ENCODE measurements around the gene ZNF692. TPM values are rescaled to one million over a fixed set of nuclear protein-coding genes. Genes with fewer than 3 reads are reported as not detected.
A peak's percentile ranks its signal among the peaks of the same experiment; 100 is the strongest.

The ZNF692 gene
- total and polyA plus RNA-seq, 2 of the 13 experiments (the other 11 are each of a cell fraction or from before 2014, with no cell fraction given): 27.3 to 45.8 TPM

- TF ChIP-seq, protein P1, sequence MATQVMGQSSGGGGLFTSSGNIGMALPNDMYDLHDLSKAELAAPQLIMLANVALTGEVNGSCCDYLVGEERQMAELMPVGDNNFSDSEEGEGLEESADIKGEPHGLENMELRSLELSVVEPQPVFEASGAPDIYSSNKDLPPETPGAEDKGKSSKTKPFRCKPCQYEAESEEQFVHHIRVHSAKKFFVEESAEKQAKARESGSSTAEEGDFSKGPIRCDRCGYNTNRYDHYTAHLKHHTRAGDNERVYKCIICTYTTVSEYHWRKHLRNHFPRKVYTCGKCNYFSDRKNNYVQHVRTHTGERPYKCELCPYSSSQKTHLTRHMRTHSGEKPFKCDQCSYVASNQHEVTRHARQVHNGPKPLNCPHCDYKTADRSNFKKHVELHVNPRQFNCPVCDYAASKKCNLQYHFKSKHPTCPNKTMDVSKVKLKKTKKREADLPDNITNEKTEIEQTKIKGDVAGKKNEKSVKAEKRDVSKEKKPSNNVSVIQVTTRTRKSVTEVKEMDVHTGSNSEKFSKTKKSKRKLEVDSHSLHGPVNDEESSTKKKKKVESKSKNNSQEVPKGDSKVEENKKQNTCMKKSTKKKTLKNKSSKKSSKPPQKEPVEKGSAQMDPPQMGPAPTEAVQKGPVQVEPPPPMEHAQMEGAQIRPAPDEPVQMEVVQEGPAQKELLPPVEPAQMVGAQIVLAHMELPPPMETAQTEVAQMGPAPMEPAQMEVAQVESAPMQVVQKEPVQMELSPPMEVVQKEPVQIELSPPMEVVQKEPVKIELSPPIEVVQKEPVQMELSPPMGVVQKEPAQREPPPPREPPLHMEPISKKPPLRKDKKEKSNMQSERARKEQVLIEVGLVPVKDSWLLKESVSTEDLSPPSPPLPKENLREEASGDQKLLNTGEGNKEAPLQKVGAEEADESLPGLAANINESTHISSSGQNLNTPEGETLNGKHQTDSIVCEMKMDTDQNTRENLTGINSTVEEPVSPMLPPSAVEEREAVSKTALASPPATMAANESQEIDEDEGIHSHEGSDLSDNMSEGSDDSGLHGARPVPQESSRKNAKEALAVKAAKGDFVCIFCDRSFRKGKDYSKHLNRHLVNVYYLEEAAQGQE (IDR thresholded peaks at IDR 0.05; ENCODE audit: borderline replicate concordance in 1 of 2, low read depth in 1 of 2, low read length in 2 of 2): peak in 1 of 2 experiments; percentile 57; a peak in 1 of 4 replicates
- TF ChIP-seq, protein P2, sequence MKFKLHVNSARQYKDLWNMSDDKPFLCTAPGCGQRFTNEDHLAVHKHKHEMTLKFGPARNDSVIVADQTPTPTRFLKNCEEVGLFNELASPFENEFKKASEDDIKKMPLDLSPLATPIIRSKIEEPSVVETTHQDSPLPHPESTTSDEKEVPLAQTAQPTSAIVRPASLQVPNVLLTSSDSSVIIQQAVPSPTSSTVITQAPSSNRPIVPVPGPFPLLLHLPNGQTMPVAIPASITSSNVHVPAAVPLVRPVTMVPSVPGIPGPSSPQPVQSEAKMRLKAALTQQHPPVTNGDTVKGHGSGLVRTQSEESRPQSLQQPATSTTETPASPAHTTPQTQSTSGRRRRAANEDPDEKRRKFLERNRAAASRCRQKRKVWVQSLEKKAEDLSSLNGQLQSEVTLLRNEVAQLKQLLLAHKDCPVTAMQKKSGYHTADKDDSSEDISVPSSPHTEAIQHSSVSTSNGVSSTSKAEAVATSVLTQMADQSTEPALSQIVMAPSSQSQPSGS (CRISPR knock-in tag; IDR thresholded peaks at IDR 0.05): 0 out of 2 replicates have a peak, but pooled peaks have one; percentile 6
- TF ChIP-seq REL (CRISPR knock-in tag; conservative IDR thresholded peaks at IDR 0.05): peak; percentile 81; the same call in 1 of the 2 replicates
- 0 out of 2 replicates have a peak, but pooled peaks have one; percentile 56 for TF ChIP-seq ZNF792 (CRISPR knock-in tag; IDR thresholded peaks at IDR 0.05)
- TF ChIP-seq XRCC5 (optimal IDR thresholded peaks at IDR 0.05; ENCODE audit: low read length): peak; percentile 11
- TF ChIP-seq ZNF772 (CRISPR knock-in tag; IDR thresholded peaks at IDR 0.05): peak; percentile 72
- TF ChIP-seq RNF2 (conservative IDR thresholded peaks at IDR 0.05; ENCODE audit: low read depth): peak; percentile 36; the same call in 1 of the 2 replicates
- no peak for TF ChIP-seq ZNF652 (CRISPR knock-in tag; IDR thresholded peaks at IDR 0.05; ENCODE audit: borderline replicate concordance, low read depth)
- TF ChIP-seq ZNF230 (CRISPR knock-in tag; IDR thresholded peaks at IDR 0.05): 0 out of 2 replicates have a peak, but pooled peaks have one; percentile 4
- no peak for TF ChIP-seq TBX3 (IDR thresholded peaks at IDR 0.05; ENCODE audit: borderline replicate concordance)
- TF ChIP-seq MED8 (CRISPR knock-in tag; IDR thresholded peaks at IDR 0.05; ENCODE audit: insufficient replicate concordance): peak; percentile 63
- peak; percentile 92; the same call in 1 of the 2 replicates for TF ChIP-seq ZNF350 (CRISPR knock-in tag; IDR thresholded peaks at IDR 0.05; ENCODE audit: borderline replicate concordance, low read depth)
- peak; percentile 8 for TF ChIP-seq ZFP36 (IDR thresholded peaks at IDR 0.05; ENCODE audit: borderline replicate concordance, low read depth, low read length, partially characterized antibody)
- TF ChIP-seq ZNF598 (CRISPR knock-in tag; IDR thresholded peaks at IDR 0.05; ENCODE audit: borderline replicate concordance): peak; percentile 56; the same call in 1 of the 2 replicates
- TF ChIP-seq ZNF407 (CRISPR knock-in tag; IDR thresholded peaks at IDR 0.05; ENCODE audit: not compliant biosample characterization): no peak
- peak; percentile 22; the same call in 1 of the 2 replicates for TF ChIP-seq THAP11 (CRISPR knock-in tag; IDR thresholded peaks at IDR 0.05)
Observed at GRCh38 chr1:248873409-248873992, 14.6 kb upstream of the ZNF692 start (continued).

All from HepG2 (cell line).